SK-N-MC (cell line): ENCODE results near the gene FTCD.
"Not testable (repeated sequence)": the region's sequence is repeated elsewhere in the genome, so short reads cannot be mapped to it uniquely, and the experiment has no call there.

ENCODE experiments used
- DNase-seq: peaks from one replicate; pipeline ENCODE4 v3.0.0-alpha.2; 2011; ENCODE audit warnings: low read depth, low spot score
- H3K27ac ChIP-seq: fragments of 200-600 bp; sonication (generic); 2 replicates; pipeline ENCODE4 v1.5.1; 2016; ENCODE audit warnings: mixed run types
- H3K36me3 ChIP-seq: fragments of 200-600 bp; sonication (generic); 2 replicates; pipeline ENCODE4 v1.6.1; 2017; ENCODE audit warnings: antibody characterized with exemption, low read length, mixed read lengths; ENCODE audit not compliant: insufficient read depth
- H3K4me3 ChIP-seq: fragments of 200-600 bp; sonication (generic); 2 replicates; pipeline ENCODE4 v1.5.1; 2016
- H3K9ac ChIP-seq: fragments of 200-600 bp; sonication (generic); 2 replicates; pipeline ENCODE4 v1.8.0; 2017; ENCODE audit warnings: mixed run types, mixed read lengths; ENCODE audit not compliant: insufficient read length
- H3K9me3 ChIP-seq: fragments of 200-600 bp; sonication (generic); 2 replicates; pipeline ENCODE4 v1.6.1; 2017; ENCODE audit warnings: low read depth, mild to moderate bottlenecking, antibody characterized with exemption, low read length, moderate library complexity, mixed read lengths
- EZH2 ChIP-seq: fragments of 200-600 bp; sonication (generic); IDR thresholded peaks from one replicate; pipeline ENCODE4 v1.6.1; 2017; ENCODE audit warnings: antibody characterized with exemption
- FOXP2 ChIP-seq: optimal IDR thresholded peaks from 2 replicates; pipeline ENCODE3; 2011; ENCODE audit warnings: mild to moderate bottlenecking, moderate library complexity; ENCODE audit not compliant: insufficient read depth; ENCODE audit errors: extremely low read length, control extremely low read depth
- POLR2AphosphoS5 ChIP-seq: IDR thresholded peaks from 2 replicates; pipeline ENCODE4 v1.6.1; 2012; ENCODE audit warnings: mild to moderate bottlenecking, low read depth, low read length, borderline replicate concordance

FTCD gene

DNA sequence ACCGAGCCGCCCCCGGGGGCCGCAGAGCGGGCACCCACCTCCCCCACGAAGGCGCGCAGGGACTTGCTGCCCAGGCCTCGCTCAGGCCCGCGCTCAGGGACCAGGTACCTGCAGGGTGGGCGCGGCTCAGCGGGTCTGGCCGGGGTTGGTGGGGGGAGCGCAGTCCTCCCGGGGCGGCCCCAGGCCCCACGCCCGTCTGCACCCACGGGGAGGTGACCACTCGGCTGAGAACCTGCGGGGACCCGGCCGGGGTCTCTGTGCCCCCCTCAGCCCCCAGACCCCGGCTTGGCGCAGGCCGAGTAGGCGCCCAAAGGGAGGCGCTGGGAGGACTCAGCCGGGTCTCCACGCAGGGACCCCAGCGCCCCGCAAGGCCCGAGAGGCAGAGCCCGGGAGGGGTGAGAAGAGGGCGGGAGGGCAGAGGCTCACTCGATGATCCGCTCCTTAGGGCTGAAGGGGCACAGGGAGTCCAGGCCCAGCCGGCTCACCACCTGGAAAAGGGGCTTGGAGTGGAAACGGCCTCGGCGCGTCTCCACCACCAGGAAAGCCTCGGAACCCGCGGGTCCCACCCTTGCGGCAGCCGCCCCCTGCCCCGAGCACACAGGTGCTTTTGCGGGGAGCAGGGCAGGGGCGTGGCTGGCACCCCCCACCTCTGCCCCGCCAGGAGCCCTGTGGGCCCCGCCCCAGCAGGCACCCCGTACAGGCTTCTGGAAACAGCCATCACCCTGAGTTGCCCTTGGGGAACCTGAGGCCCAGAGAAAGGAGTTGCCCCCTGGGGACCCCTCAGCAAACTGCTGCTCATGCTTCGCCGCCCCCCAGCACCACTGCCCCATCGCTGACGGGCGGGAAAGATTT is 9.3 kb downstream of the FTCD start:
- no peak for DNase-seq
- H3K9ac ChIP-seq: no peak overlapping the region
- H3K4me3 ChIP-seq: no peak overlapping the region
- no peak overlapping the region for H3K27ac ChIP-seq
- H3K9me3 ChIP-seq: no peaks in the 10 kb centered on the region
- H3K36me3 ChIP-seq: no peaks in the 10 kb centered on the region
- TF ChIP-seq EZH2 (no peak), FOXP2 (no peak), POLR2AphosphoS5 (no peak)

DNA sequence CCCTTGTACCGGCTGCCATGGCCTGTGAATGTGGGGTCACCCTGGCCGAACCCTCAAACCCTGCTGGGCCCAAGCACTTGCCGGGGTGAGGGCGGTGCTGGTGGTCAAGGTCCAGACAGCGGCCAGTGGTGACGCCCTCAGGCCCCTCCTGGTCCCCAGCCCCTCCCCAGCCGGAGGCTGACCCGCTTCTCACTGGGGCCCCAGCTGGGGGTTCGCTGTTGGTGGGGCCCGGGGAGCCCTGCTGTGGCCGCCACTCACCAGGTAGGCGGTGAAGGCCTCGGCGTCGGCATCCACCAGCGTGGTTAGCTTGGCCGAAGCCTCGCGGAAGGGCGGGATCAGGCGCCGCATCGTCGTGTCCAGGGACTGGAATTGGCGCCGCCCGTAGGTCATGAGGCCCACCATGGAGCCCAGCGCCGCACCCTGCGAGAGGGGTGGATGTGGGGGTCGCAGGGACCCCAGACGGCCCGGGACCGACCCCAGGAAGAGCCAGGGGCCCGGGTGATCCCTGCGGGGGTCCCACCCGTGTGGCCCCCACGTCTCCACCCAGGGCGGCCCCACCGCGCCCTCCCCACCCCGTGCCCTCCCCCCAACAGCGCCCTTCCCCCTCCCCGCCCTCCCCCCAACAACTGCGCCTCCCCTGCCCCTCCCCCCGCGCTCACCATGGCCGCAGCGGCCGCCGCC is 10.1 kb downstream of the FTCD start:
- Histone ChIP-seq H3K9ac (no peak overlapping the region), H3K9me3 (no peaks in the 10 kb centered on the region), H3K27ac (no peak overlapping the region), H3K4me3 (no peak overlapping the region), H3K36me3 (no peaks in the 10 kb centered on the region)
- no peak for DNase-seq
- TF ChIP-seq EZH2: no peak
- TF ChIP-seq POLR2AphosphoS5: no peak
- no peak for TF ChIP-seq FOXP2

DNA sequence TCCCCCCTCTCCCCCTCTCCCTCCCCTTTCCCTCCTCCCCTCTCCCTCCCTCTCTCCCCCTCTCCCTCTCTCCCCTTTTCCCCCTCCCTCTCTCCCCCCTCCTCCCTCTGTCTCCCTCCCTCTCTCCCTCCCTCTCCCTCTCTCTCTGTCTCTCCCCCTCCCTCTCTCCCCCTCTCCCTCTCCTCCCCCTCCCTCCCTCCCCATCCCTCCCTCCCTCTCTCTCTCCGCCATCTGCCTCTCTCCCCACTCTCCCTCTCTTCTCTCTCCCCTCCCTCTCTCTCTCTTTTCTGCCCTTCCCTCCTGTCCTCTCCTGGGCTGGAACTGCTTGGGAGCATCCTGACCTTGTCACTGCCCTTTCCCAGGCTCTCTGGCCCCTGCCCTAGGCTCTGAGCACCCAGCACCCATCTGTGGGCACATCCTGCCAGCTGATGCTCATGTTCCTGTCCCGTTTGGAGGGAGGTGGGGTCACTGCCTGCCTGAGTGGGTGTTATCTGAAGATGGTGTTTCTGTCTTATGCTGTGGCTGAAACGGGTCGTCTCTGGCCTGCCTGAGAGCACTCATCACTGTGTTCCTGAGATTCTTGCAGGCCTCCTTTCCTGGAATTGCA is 10.8 kb downstream of the FTCD start:
- TF ChIP-seq FOXP2: no peak
- TF ChIP-seq EZH2: no peak
- no peak for TF ChIP-seq POLR2AphosphoS5
- no peak overlapping the region for H3K9ac ChIP-seq
- no peak for DNase-seq
- no peak overlapping the region for H3K27ac ChIP-seq
- H3K36me3 ChIP-seq: no peaks in the 10 kb centered on the region
- H3K4me3 ChIP-seq: no peak overlapping the region
- no peaks in the 10 kb centered on the region for H3K9me3 ChIP-seq

DNA sequence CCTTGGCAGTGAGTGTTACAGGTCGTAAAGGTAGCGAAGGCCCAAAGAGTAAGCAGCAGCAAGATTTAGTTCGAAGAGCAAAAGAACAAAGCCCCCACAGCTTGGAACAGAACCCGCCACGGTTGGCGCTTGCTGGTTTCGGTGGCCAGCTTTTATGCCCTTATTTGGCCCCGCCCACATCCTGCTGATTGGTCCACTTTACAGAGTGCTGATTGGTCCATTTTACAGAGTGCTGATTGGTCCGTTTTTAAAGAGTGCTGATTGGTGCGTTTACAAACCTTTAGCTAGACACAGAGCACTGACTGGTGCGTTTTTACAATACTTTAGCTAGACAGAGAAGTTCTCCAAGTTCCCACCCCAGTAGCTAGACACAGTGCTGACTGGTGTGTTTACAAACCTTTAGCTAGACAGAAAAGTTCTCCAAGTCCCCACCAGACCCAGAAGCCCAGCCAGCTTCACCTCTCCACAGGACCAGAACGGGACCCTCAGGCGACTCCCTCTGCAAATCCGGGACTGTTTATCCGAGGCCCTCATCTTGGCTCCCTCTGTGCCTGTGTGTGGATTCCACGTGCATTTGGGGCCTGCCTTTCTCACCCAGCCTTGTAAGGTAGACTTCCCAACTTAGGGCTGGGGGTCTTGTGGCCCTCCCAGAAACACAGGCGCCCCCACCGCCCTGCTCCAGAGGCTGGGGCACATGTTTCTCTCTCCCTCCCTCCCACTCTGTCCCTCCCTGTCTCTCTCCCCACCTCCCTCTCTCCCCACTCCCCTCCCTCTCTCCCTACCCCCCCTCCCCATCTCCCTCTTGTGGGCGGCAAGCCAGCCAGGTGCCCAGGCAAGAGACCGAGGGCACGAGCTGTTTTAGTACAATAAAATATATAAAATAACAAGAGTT is 12.6 kb downstream of the FTCD start:
- Histone ChIP-seq H3K4me3 (no peak overlapping the region), H3K9ac (no peak overlapping the region), H3K36me3 (no peaks in the 10 kb centered on the region), H3K9me3 (no peaks in the 10 kb centered on the region), H3K27ac (no peak overlapping the region)
- no peak for DNase-seq
- TF ChIP-seq POLR2AphosphoS5: no peak
- TF ChIP-seq FOXP2: no peak
- no peak for TF ChIP-seq EZH2

DNA sequence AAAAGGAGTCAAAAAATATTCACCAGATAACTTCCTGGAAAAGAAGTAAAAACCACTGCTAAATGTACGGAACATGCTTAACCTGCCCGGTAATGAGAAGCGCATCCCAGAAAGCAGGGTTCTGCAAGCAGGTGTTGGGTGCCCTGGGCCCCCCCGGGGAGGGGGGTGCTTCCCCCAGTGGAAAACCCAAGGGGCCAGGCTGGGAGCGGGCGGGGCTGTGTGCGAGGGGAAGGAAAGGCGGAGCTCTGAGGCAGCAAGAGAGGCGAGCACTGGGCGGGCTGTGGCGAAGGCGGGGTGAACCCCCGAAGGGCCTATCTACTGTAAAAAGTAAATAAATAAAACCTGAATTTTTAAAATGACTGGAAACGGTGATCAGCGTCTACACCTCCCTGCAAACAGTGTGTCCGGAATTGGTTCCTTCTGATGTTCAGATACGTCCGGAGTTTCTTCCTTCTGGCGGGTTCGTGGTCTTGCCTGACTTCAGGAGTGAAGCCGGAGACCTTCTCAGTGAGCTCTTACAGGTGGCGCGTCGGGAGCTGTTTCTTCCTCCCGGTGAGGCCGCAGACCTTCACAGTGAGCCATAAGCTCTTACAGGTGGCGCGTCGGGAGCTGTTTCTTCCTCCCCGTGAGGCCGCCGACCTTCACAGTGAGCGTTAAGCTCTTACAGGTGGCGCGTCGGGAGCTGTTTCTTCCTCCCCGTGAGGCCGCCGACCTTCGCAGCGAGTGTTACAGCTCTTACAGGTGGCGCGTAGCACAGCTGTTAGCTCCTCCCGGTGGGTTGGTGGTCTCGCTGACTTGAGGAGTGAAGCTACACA is 13.4 kb downstream of the FTCD start:
- Histone ChIP-seq H3K36me3 (no peaks in the 10 kb centered on the region), H3K27ac (no peak overlapping the region), H3K9me3 (no peaks in the 10 kb centered on the region), H3K4me3 (no peak overlapping the region), H3K9ac (no peak overlapping the region)
- TF ChIP-seq EZH2 (no peak), FOXP2 (no peak), POLR2AphosphoS5 (no peak)
- DNase-seq: no peak

DNA sequence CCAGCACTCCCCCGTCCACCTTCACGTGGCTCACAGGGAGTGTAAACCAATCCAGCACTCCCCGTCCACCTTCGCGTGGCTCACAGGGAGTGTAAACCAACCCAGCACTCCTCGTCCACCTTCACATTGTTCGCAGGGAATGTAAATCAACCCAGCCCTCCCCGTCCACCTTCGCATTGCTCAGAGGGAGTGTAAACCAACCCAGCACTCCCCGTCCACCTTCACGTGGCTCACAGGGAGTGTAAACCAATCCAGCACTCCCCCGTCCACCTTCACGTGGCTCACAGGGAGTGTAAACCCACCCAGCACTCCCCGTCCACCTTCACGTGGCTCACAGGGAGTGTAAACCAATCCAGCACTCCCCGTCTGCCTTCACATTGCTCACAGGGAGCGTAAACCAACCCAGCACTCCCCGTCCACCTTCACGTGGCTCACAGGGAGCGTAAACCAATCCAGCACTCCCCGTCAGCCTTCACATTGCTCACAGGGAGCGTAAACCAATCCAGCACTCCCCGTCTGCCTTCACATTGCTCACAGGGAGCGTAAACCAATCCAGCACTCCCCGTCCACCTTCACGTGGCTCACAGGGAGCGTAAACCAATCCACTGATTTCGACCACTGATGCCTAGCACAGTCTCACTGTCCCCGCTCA is 14.9 kb downstream of the FTCD start:
- H3K9me3 ChIP-seq, H3K27ac ChIP-seq, H3K36me3 ChIP-seq, H3K4me3 ChIP-seq, H3K9ac ChIP-seq, DNase-seq: not testable (repeated sequence)

DNA sequence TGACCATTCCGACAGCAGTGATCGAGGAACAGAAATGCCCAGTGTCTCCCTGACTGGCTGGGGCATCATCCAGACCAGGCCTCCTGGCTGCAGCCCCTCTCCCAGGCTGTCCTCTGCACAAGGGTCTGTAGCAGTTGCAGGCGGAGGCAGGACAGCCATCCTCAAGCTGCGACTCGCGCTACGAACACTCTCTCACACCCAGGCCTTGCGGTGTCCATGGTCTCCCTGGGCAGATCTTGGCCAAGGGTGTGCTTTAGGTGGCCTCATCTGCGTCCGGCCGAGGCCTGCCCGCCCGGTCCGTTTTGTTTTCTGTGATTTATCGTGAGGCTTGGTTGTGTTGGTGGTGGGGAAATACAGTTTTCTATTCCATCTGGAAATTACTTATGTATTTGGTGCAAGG is 15.7 kb downstream of the FTCD start:
- Histone ChIP-seq H3K27ac (no peak overlapping the region), H3K4me3 (no peak overlapping the region), H3K36me3 (no peaks in the 10 kb centered on the region), H3K9ac (no peak overlapping the region), H3K9me3 (no peaks in the 10 kb centered on the region)
- no peak for DNase-seq
- no peak for TF ChIP-seq FOXP2
- TF ChIP-seq EZH2: no peak
- TF ChIP-seq POLR2AphosphoS5: no peak
